B cell (primary cell): ENCODE data around the gene APPL1. TPM values are rescaled to one million over a fixed set of nuclear protein-coding genes. Genes with fewer than 3 reads are reported as not detected.
A peak's percentile ranks its signal among the peaks of the same experiment; 100 is the strongest.

Source experiments
- ATAC-seq: fragments of 200-7000 bp; cut with Tn5 transposase; one replicate; pipeline ENCODE4 v1.10.0; 2021; ENCODE audit warnings: low read depth, mild to moderate bottlenecking, moderate number of reproducible peaks, moderate library complexity
- CTCF ChIA-PET: fragments of 350-600 bp; sonication (Branson Sonifier 250); formaldehyde crosslinking; loops from one replicate; lab custom pipeline; 2021; ENCODE audit warnings: antibody characterized with exemption, inconsistent platforms; lab: Charles Lee
- POLR2A ChIA-PET: fragments of 350-600 bp; sonication (Branson Sonifier 250); formaldehyde crosslinking; loops from one replicate; lab custom pipeline; 2021; ENCODE audit warnings: antibody characterized with exemption; lab: Charles Lee
- DNase-seq: peaks from one replicate; pipeline ENCODE4 v3.0.0; 2013
- H2AFZ ChIP-seq: 2 replicates; pipeline ENCODE4 v1.6.1; 2012; ENCODE audit warnings: mild to moderate bottlenecking, low read depth, low read length; ENCODE audit not compliant: insufficient read depth, poor library complexity, severe bottlenecking
- H3K27ac ChIP-seq, 2 donors: 1 replicate in 1 of 2; 2 replicates in 1 of 2; pipeline ENCODE4 v1.5.1; 2012 to 2013; ENCODE audit warnings: low read length in 2 of 2, mild to moderate bottlenecking in 2 of 2, moderate library complexity in 1 of 2
- H3K27me3 ChIP-seq, 4 experiments: fragments of 200-600 bp in 1 of 4; sonication (generic) in 1 of 4; replicated peaks in 1 of 4; 1 replicate in 2 of 4; 2 replicates in 2 of 4; pipeline versions ENCODE4 v1.6.1 to v1.7.0; 2013 to 2016; ENCODE audit warnings: low read length in 3 of 4, mild to moderate bottlenecking in 2 of 4, mixed read lengths in 1 of 4, moderate library complexity in 1 of 4; ENCODE audit not compliant: insufficient read depth in 4 of 4, control insufficient read depth in 3 of 4; ENCODE audit errors: control extremely low read depth in 1 of 4
- H3K36me3 ChIP-seq, 2 experiments: replicated peaks in 1 of 2; 1 replicate in 1 of 2; 2 replicates in 1 of 2; pipeline versions ENCODE4 v1.6.1 to v1.7.1; 2013; ENCODE audit warnings: low read length in 1 of 2; ENCODE audit not compliant: insufficient read depth in 2 of 2, control insufficient read depth in 1 of 2; ENCODE audit errors: control extremely low read depth in 1 of 2, extremely low read depth in 1 of 2
- H3K4me1 ChIP-seq, 2 donors: fragments of 200-600 bp in 1 of 2; sonication (generic) in 1 of 2; 1 replicate in 1 of 2; 2 replicates in 1 of 2; pipeline versions ENCODE4 v1.5.1 to v1.6.1; 2013 to 2017; ENCODE audit warnings: low read length in 2 of 2; ENCODE audit not compliant: control insufficient read depth in 2 of 2, insufficient read depth in 2 of 2
- H3K4me2 ChIP-seq: replicated peaks from 2 replicates; pipeline ENCODE3; 2012; ENCODE audit warnings: mild to moderate bottlenecking, low read depth, low read length; ENCODE audit not compliant: poor library complexity, severe bottlenecking
- H3K4me3 ChIP-seq, 5 experiments: fragments of 200-600 bp in 1 of 5; sonication (generic) in 1 of 5; 1 replicate in 3 of 5; 2 replicates in 2 of 5; pipeline versions ENCODE4 v1.5.1 to v1.7.0; 2011 to 2016; ENCODE audit warnings: low read length in 4 of 5, mild to moderate bottlenecking in 4 of 5, low read depth in 2 of 5, control low read depth in 1 of 5, moderate library complexity in 1 of 5; ENCODE audit not compliant: insufficient read depth in 1 of 5; ENCODE audit errors: control extremely low read depth in 1 of 5, extremely low read depth in 1 of 5
- H3K79me2 ChIP-seq: fragments of 200-600 bp; sonication (generic); one replicate; pipeline ENCODE4 v1.6.0; 2016; ENCODE audit warnings: low read length; ENCODE audit not compliant: control insufficient read depth, insufficient read depth
- H3K9ac ChIP-seq: fragments of 200-600 bp; sonication (generic); 2 replicates; pipeline ENCODE4 v1.6.1; 2017; ENCODE audit warnings: mild to moderate bottlenecking, low read length, moderate library complexity
- H3K9me3 ChIP-seq, 3 donors: one replicate each; pipeline versions ENCODE4 v1.6.1 to v1.7.1; 2013; ENCODE audit warnings: low read length in 2 of 3; ENCODE audit not compliant: control insufficient read depth in 2 of 3, insufficient read depth in 1 of 3; ENCODE audit errors: control extremely low read depth in 1 of 3
- H4K20me1 ChIP-seq: 2 replicates; pipeline ENCODE4 v1.6.0; 2012; ENCODE audit warnings: mild to moderate bottlenecking, low read length; ENCODE audit not compliant: insufficient read depth, control insufficient read depth, poor library complexity, severe bottlenecking
- H3K27ac Mint-ChIP-seq: one replicate; pipeline ENCODE4 v1.8.0; 2021; ENCODE audit warnings: mixed read lengths
- H3K27me3 Mint-ChIP-seq: one replicate; pipeline ENCODE4 v1.8.0; 2021; ENCODE audit warnings: mixed read lengths
- H3K4me1 Mint-ChIP-seq: one replicate; pipeline ENCODE4 v1.8.0; 2021; ENCODE audit warnings: mixed read lengths
- H3K4me3 Mint-ChIP-seq: one replicate; pipeline ENCODE4 v1.8.0; 2021; ENCODE audit warnings: mixed read lengths
- H3K9me3 Mint-ChIP-seq: one replicate; pipeline ENCODE4 v1.8.0; 2022; ENCODE audit warnings: mixed read lengths; ENCODE audit not compliant: insufficient read depth
- EZH2 ChIP-seq: IDR thresholded peaks from 2 replicates; pipeline ENCODE4 v1.6.1; 2012; ENCODE audit warnings: borderline replicate concordance, low read depth, mild to moderate bottlenecking, moderate library complexity, low read length; ENCODE audit not compliant: insufficient read depth, poor library complexity, severe bottlenecking
- WGBS: methylation state at CpG from one replicate; pipeline ENCODE4 v1.1.5; 2013; ENCODE audit warnings: missing lambda C conversion rate; ENCODE audit not compliant: insufficient coverage; 5-methylcytosine and 5-hydroxymethylcytosine counted together
- intact Hi-C: fragments of 100-400 bp; cut with micrococcal nuclease; formaldehyde crosslinking; loops from one replicate; pipeline ENCODE4 v1.10.0; 2022
- polyA plus RNA-seq: library from polyadenylated mRNA; depleted of rRNA; stranded (reverse); fragments of >200 nt; gene quantifications from 2 replicates; pipeline ENCODE4 v1.2.3, GENCODE V29; 2012
- total RNA-seq, 2 donors: library from RNA; stranded (reverse); fragments of 120-200 nt in 1 of 2; gene quantifications; 1 replicate in 1 of 2; 2 replicates in 1 of 2; pipeline versions ENCODE4 v1.2.3 to v1.2.4, GENCODE V29; 2013 to 2022
- TF ChIP-seq, protein P1 (sequence below): fragments of 200-600 bp; IDR thresholded peaks from one replicate; pipeline ENCODE4 v1.8.0; 2022; ENCODE audit warnings: antibody characterized with exemption, mild to moderate bottlenecking

Gene APPL1
- total and polyA plus RNA-seq, 2 donors (not counting 1 experiment from before 2014, with no cell fraction given) = 25.5 to 69.5 TPM

- TF ChIP-seq EZH2 = no peak
- Histone ChIP-seq H4K20me1 (peaks cover 8% of the 10 kb centered on the region), H3K79me2 (peaks cover 11% of the 10 kb centered on the region), H2AFZ (no peak overlapping the region), H3K36me3 (peaks cover 32 to 92% of the 10 kb centered on the region in 2 experiments), H3K4me1 (no peaks in the 10 kb centered on the region), H3K4me3 (no peak overlapping the region), H3K27me3 (no peaks in the 10 kb centered on the region), H3K4me2 (no peak overlapping the region), H3K9ac (no peak overlapping the region), H3K27ac (no peak overlapping the region), H3K9me3 (no peaks in the 10 kb centered on the region)
- intact Hi-C loops = no loop called here
- ATAC-seq (no peak), DNase-seq (no peak)
- no peaks in the 10 kb centered on the region for H3K4me1 Mint-ChIP-seq
- POLR2A ChIA-PET = no interaction called here
- H3K27me3 Mint-ChIP-seq = no peaks in the 10 kb centered on the region
- H3K9me3 Mint-ChIP-seq = no peaks in the 10 kb centered on the region
- H3K27ac Mint-ChIP-seq = no peak overlapping the region
- no CpG with 5 or more reads among the region's 2 CpGs for WGBS
- CTCF ChIA-PET = interaction anchor here (0.9 kb wide), 1 partner anchor 75 kb away, joined by 4 read pairs; no protein-coding TSS in a partner anchor
- no peak overlapping the region for H3K4me3 Mint-ChIP-seq
Observed at GRCh38 chr3:57244946-57245345, 17.4 kb downstream of the APPL1 start.

- DNase-seq = no peak
- CTCF ChIA-PET = interaction anchor here (1.0 kb wide), 1 partner anchor 83 kb away, joined by 3 read pairs; no protein-coding TSS in a partner anchor
- Histone ChIP-seq H2AFZ (no peak overlapping the region), H3K27ac (peak overlapping the region in 1 of 2 donors; percentile 46), H3K4me1 (no peaks in the 10 kb centered on the region), H3K79me2 (no peaks in the 10 kb centered on the region), H3K4me3 (no peak overlapping the region), H4K20me1 (no peaks in the 10 kb centered on the region), H3K36me3 (peaks cover 13 to 66% of the 10 kb centered on the region in 2 experiments), H3K27me3 (no peaks in the 10 kb centered on the region), H3K9ac (no peak overlapping the region), H3K4me2 (no peak overlapping the region), H3K9me3 (no peaks in the 10 kb centered on the region)
- H3K27me3 Mint-ChIP-seq = no peaks in the 10 kb centered on the region
- POLR2A ChIA-PET = no interaction called here
- H3K9me3 Mint-ChIP-seq = no peaks in the 10 kb centered on the region
- no CpG with 5 or more reads among the region's 1 CpG for WGBS
- no peak for ATAC-seq
- H3K4me1 Mint-ChIP-seq = no peaks in the 10 kb centered on the region
- intact Hi-C loops = no loop called here
- TF ChIP-seq, protein P1, sequence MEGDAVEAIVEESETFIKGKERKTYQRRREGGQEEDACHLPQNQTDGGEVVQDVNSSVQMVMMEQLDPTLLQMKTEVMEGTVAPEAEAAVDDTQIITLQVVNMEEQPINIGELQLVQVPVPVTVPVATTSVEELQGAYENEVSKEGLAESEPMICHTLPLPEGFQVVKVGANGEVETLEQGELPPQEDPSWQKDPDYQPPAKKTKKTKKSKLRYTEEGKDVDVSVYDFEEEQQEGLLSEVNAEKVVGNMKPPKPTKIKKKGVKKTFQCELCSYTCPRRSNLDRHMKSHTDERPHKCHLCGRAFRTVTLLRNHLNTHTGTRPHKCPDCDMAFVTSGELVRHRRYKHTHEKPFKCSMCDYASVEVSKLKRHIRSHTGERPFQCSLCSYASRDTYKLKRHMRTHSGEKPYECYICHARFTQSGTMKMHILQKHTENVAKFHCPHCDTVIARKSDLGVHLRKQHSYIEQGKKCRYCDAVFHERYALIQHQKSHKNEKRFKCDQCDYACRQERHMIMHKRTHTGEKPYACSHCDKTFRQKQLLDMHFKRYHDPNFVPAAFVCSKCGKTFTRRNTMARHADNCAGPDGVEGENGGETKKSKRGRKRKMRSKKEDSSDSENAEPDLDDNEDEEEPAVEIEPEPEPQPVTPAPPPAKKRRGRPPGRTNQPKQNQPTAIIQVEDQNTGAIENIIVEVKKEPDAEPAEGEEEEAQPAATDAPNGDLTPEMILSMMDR = no peak
- no peak for TF ChIP-seq EZH2
- no peak overlapping the region for H3K27ac Mint-ChIP-seq
- no peak overlapping the region for H3K4me3 Mint-ChIP-seq
Observed at GRCh38 chr3:57252404-57252803, 24.9 kb downstream of the APPL1 start.
